Measurements from ENCODE around the gene PRDX4. TPM values are rescaled to one million over a fixed set of nuclear protein-coding genes. Genes with fewer than 3 reads are reported as not detected.

Gene PRDX4
- total and polyA plus RNA-seq, 2 of the 8 experiments (the other 6 are each of a cell fraction or from before 2014, with no cell fraction given), result 130 TPM

DNA sequence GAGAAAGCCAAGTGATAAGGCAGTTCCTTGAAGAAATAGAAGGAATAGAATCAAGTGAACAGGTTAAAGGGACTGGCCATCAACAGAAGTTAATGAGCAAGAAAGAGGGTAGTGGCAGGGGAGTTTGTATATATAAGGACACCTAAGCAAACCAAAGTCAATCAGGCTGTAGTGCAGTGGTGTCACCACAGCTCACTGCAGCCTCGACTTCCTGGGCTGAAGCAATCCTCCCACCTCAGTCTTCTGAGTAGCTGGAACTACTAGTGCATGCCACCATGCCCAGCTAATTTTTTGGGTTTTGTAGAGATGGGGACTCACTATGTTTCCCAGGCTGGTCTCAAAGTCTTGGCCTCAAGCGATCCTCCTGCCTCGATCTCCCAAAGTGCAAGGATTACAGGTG lies 59.9 kb downstream of the PRDX4 start:
- Histone ChIP-seq H2BK120ac (replicated peaks; ENCODE audit: low read depth, low read length) (no peak overlapping the region), H2BK20ac (ENCODE audit: low read length) (no peak overlapping the region), H3K4me1 (replicated peaks in 1 of 4; ENCODE audit: control insufficient read depth in 3 of 4, insufficient read depth in 4 of 4, low read length in 3 of 4) (no peaks in the 10 kb centered on the region), H3K4me2 (ENCODE audit: insufficient read depth in 1 of 2, low read depth in 2 of 2, low read length in 2 of 2) (no peak overlapping the region), H3K27ac (ENCODE audit: low read depth, low read length) (no peak overlapping the region), H2AK5ac (ENCODE audit: low read depth, low read length) (no peak overlapping the region), H2BK15ac (ENCODE audit: low read length) (no peak overlapping the region), H2BK12ac (ENCODE audit: low read depth, low read length) (no peak overlapping the region), H3K36me3 (ENCODE audit: control insufficient read depth in 2 of 4, insufficient read depth in 4 of 4, low read length in 3 of 4) (peaks cover 0 to 7% (median 2%) of the 10 kb centered on the region in 4 experiments; a peak in 3 of 8 replicates), H4K91ac (replicated peaks; ENCODE audit: insufficient read length, low read length) (no peak overlapping the region), H2BK5ac (ENCODE audit: low read depth, low read length) (no peak overlapping the region), H3K14ac (ENCODE audit: insufficient read length) (no peak overlapping the region), H3K79me2 (ENCODE audit: control insufficient read depth in 1 of 2, insufficient read depth in 2 of 2, low read length in 2 of 2) (no peaks in the 10 kb centered on the region), H4K8ac (ENCODE audit: extremely low read depth, insufficient read depth, low read length) (no peak overlapping the region), H3K9me3 (ENCODE audit: insufficient read depth in 2 of 2, low read depth in 1 of 2, low read length in 1 of 2) (no peaks in the 10 kb centered on the region), H3K4me3 (ENCODE audit: extremely low read depth in 1 of 4, insufficient read depth in 2 of 4, low read depth in 3 of 4, low read length in 4 of 4) (no peak overlapping the region), H3K23me2 (ENCODE audit: low read depth, low read length) (no peaks in the 10 kb centered on the region), H3K79me1 (ENCODE audit: low read depth, low read length) (no peaks in the 10 kb centered on the region), H3K18ac (ENCODE audit: extremely low read depth, low read length) (no peak overlapping the region), H3K56ac (replicated peaks; ENCODE audit: insufficient read length, low read depth, low read length) (no peak overlapping the region), H3K27me3 (replicated peaks in 1 of 4; ENCODE audit: control insufficient read depth in 3 of 4, extremely low read depth in 1 of 4, insufficient read depth in 3 of 4, low read length in 3 of 4) (no peaks in the 10 kb centered on the region), H4K5ac (ENCODE audit: insufficient read length, low read depth, low read length) (no peak overlapping the region), H3K23ac (ENCODE audit: insufficient read length) (no peak overlapping the region), H2AFZ (ENCODE audit: low read length) (no peak overlapping the region), H4K20me1 (replicated peaks in 1 of 2; ENCODE audit: control insufficient read depth in 1 of 2, insufficient read depth in 2 of 2, low read length in 2 of 2) (no peaks in the 10 kb centered on the region), H3K4ac (replicated peaks; ENCODE audit: insufficient read length, low read depth, low read length) (no peak overlapping the region), H3K9ac (replicated peaks in 1 of 4; ENCODE audit: extremely low read depth in 1 of 4, low read depth in 3 of 4, low read length in 3 of 4) (no peak overlapping the region)
- CTCF ChIA-PET (ENCODE audit: partially characterized antibody), result no interaction called here
- FAIRE-seq (no peak), DNase-seq (ENCODE audit: low read depth in 1 of 2, low spot score in 2 of 2) (no peak)
- 100% methylated on average over 3 of the region's 3 CpGs; no CpG with 5 or more reads in 1 of the 2 experiments for WGBS, 2 experiments (ENCODE audit: extremely low coverage in 1 of 2, insufficient coverage in 1 of 2, insufficient read length in 1 of 2, insufficient replicate concordance in 2 of 2, low coverage in 1 of 2, low lambda C conversion rate in 2 of 2, missing lambda C conversion rate in 1 of 2)
- POLR2A ChIA-PET (ENCODE audit: partially characterized antibody), result no interaction called here
- TF ChIP-seq TCF12 (IDR thresholded peaks at IDR 0.05; ENCODE audit: low read depth, low read length) (no peak), HDAC2 (IDR thresholded peaks at IDR 0.05; ENCODE audit: borderline replicate concordance in 1 of 2, low read depth in 2 of 2, low read length in 2 of 2) (no peak), TAF1 (IDR thresholded peaks at IDR 0.05; ENCODE audit: low read depth, low read length) (no peak), ASH2L (IDR thresholded peaks at IDR 0.05; ENCODE audit: low read length) (no peak), NANOG (IDR thresholded peaks at IDR 0.05; ENCODE audit: insufficient read depth, low read depth, low read length, poor library complexity, severe bottlenecking) (no peak), RBBP5 (IDR thresholded peaks at IDR 0.05; ENCODE audit: borderline replicate concordance, low read depth, low read length) (no peak), SUZ12 (IDR thresholded peaks at IDR 0.05; ENCODE audit: low read length) (no peak), EZH2 (IDR thresholded peaks at IDR 0.05; ENCODE audit: low read depth, low read length, severe bottlenecking) (no peak), BCL11A (IDR thresholded peaks at IDR 0.05; ENCODE audit: low read depth in 2 of 2, low read length in 2 of 2) (no peak), SRF (IDR thresholded peaks at IDR 0.05; ENCODE audit: low read depth, low read length) (no peak), POU5F1 (IDR thresholded peaks at IDR 0.05; ENCODE audit: low read depth, low read length) (no peak), RNF2 (IDR thresholded peaks at IDR 0.05; ENCODE audit: borderline replicate concordance, low read depth, low read length, missing control alignments, poor library complexity, severe bottlenecking) (no peak), EGR1 (IDR thresholded peaks at IDR 0.05; ENCODE audit: borderline replicate concordance, low read depth, low read length) (no peak), SIN3A (conservative IDR thresholded peaks at IDR 0.05 in 1 of 2, IDR thresholded peaks at IDR 0.05 in 1 of 2; ENCODE audit: low read depth in 1 of 2, low read length in 2 of 2) (no peak)

Data from H1 (cell line).